Naive thymus-derived CD4-positive, alpha-beta T cell (primary cell): ENCODE results near the gene TLR8. TPM values are rescaled to one million over a fixed set of nuclear protein-coding genes. Genes with fewer than 3 reads are reported as not detected.

Source experiments
- polyA plus RNA-seq, 2 donors: library from polyadenylated mRNA; unstranded; fragments of 300-500 nt; fragmentation: Illumina TruSeq; gene quantifications; one replicate each; pipeline ENCODE4 v1.2.3, GENCODE V29; 2021
- total RNA-seq, 6 experiments: library from RNA in 5 of 6; stranded (reverse) in 5 of 6; gene quantifications; 1 replicate in 5 of 6; 2 replicates in 1 of 6; pipeline ENCODE4 v1.2.3 and lab custom pipeline; 2021 to 2026

TLR8 gene
- total and polyA plus RNA-seq, 7 experiments from 2014 or later, result 0.35 to 15.2 (median 0.51) TPM; not detected in 3

Other genes starting within 250 kb of the TLR8 start
- gene PRPS2, start 115.2 kb upstream of the TLR8 start, total RNA-seq, result 10 to 100 TPM; 24.7 to 95.8 (median 32.0) TPM
- gene PRPS2, start 115.2 kb upstream of the TLR8 start, polyA plus RNA-seq, result 10 to 100 TPM; 26.0 to 34.7 TPM
- 1 to 10 TPM in 3 of 5 experiments, under 1 TPM in 2; 0.13 to 4.4 (median 1.0) TPM for gene TLR7, start 39.5 kb upstream of the TLR8 start, total RNA-seq
- under 1 TPM in 1 of 2 donors, not detected in 1; 0.05 TPM for gene TLR7, start 39.5 kb upstream of the TLR8 start, polyA plus RNA-seq
- gene TMSB4X, start 68.5 kb downstream of the TLR8 start, total RNA-seq, result over 10,000 TPM in 1 of 5 experiments, 1,000 to 10,000 TPM in 4; 3,911 to 13,454 (median 4,935) TPM
- over 10,000 TPM; 26,512 to 30,787 TPM for gene TMSB4X, start 68.5 kb downstream of the TLR8 start, polyA plus RNA-seq
- gene FAM9C, start 138.0 kb downstream of the TLR8 start, total RNA-seq, result under 1 TPM in 2 of 5 experiments, not detected in 3; 0.16 to 0.19 TPM
- gene FAM9C, start 138.0 kb downstream of the TLR8 start, polyA plus RNA-seq, result not detected